NCI-H1105 treated with DMSO at 0.1 percent for 48 hours (cell line): ENCODE measurements around the gene ERCC6L2.

ENCODE experiments used
- DNase-seq: peaks from one replicate; lab custom pipeline; 2025; lab: John Stamatoyannopoulos, UW

The ERCC6L2 gene

GRCh38 chr9:95920017-95920416, 44.5 kb downstream of the ERCC6L2 start:
- DNase-seq, result no peak

- no peak for DNase-seq
Measured at GRCh38 chr9:95923794-95924193, 48.3 kb downstream of the ERCC6L2 start.

GRCh38 chr9:95924987-95925386, 49.5 kb downstream of the ERCC6L2 start:
- no peak for DNase-seq

- no peak for DNase-seq
Measured at GRCh38 chr9:95927271-95928004, 51.9 kb downstream of the ERCC6L2 start.

- no peak for DNase-seq
Measured at GRCh38 chr9:95930277-95930676, 54.8 kb downstream of the ERCC6L2 start.

- no peak for DNase-seq
Measured at GRCh38 chr9:95935861-95936578, 60.5 kb downstream of the ERCC6L2 start.

- DNase-seq, result no peak
Measured at GRCh38 chr9:95936579-95937075, 61.1 kb downstream of the ERCC6L2 start.

- peak; percentile 45 for DNase-seq
Measured at GRCh38 chr9:95937131-95937530, 61.6 kb downstream of the ERCC6L2 start.

- no peak for DNase-seq
Measured at GRCh38 chr9:95938724-95939123, 63.2 kb downstream of the ERCC6L2 start.

- DNase-seq, result no peak
Measured at GRCh38 chr9:95939472-95939871, 64.0 kb downstream of the ERCC6L2 start.

- no peak for DNase-seq
Measured at GRCh38 chr9:95940265-95940664, 64.8 kb downstream of the ERCC6L2 start.

- DNase-seq, result no peak
Measured at GRCh38 chr9:95942016-95942415, 66.5 kb downstream of the ERCC6L2 start.

GRCh38 chr9:95947118-95947517, 71.6 kb downstream of the ERCC6L2 start:
- no peak for DNase-seq

- DNase-seq, result no peak
Measured at GRCh38 chr9:95952471-95952870, 77.0 kb downstream of the ERCC6L2 start.

GRCh38 chr9:95953986-95954385, 78.5 kb downstream of the ERCC6L2 start:
- no peak for DNase-seq

- no peak for DNase-seq
Measured at GRCh38 chr9:95954940-95955339, 79.4 kb downstream of the ERCC6L2 start.

GRCh38 chr9:95962936-95963335, 87.4 kb downstream of the ERCC6L2 start:
- no peak for DNase-seq

- DNase-seq, result no peak
Measured at GRCh38 chr9:95963659-95964058, 88.2 kb downstream of the ERCC6L2 start.

- no peak for DNase-seq
Measured at GRCh38 chr9:95966306-95966705, 90.8 kb downstream of the ERCC6L2 start.

GRCh38 chr9:95970317-95970716, 94.8 kb downstream of the ERCC6L2 start:
- no peak for DNase-seq

GRCh38 chr9:95971815-95972214, 96.3 kb downstream of the ERCC6L2 start:
- no peak for DNase-seq

- DNase-seq, result no peak
Measured at GRCh38 chr9:95974389-95974788, 98.9 kb downstream of the ERCC6L2 start.

GRCh38 chr9:95977371-95977770, 101.9 kb downstream of the ERCC6L2 start:
- DNase-seq, result no peak
